GM23338 (cell line): ENCODE data around the gene CSPG5. TPM values are rescaled to one million over a fixed set of nuclear protein-coding genes. Genes with fewer than 3 reads are reported as not detected.
A peak's percentile ranks its signal among the peaks of the same experiment; 100 is the strongest.

ENCODE experiments used
- ATAC-seq: fragments of 200-7000 bp; cut with Tn5 transposase; 3 replicates; pipeline ENCODE4 v1.9.1; 2020
- DNase-seq: peaks from one replicate; pipeline ENCODE4 v3.0.0-alpha.2; 2015; ENCODE audit warnings: low spot score
- H2AFZ ChIP-seq: fragments of 200-600 bp; sonication (generic); 2 replicates; pipeline ENCODE4 v1.8.0; 2016; ENCODE audit warnings: antibody characterized with exemption, mild to moderate bottlenecking, moderate library complexity
- H3F3A ChIP-seq: fragments of 200-600 bp; sonication (generic); replicated peaks from 2 replicates; pipeline ENCODE4 v1.8.0; 2017; ENCODE audit warnings: antibody characterized with exemption, mixed run types, low read depth
- H3K27ac ChIP-seq: fragments of 200-600 bp; sonication (generic); 2 replicates; pipeline ENCODE4 v1.6.1; 2016; ENCODE audit warnings: low read depth
- H3K27me3 ChIP-seq: fragments of 200-600 bp; sonication (generic); 2 replicates; pipeline ENCODE4 v1.8.0; 2016; ENCODE audit warnings: mild to moderate bottlenecking, mixed run types, moderate library complexity; ENCODE audit not compliant: insufficient read depth
- H3K36me3 ChIP-seq: fragments of 200-600 bp; sonication (generic); 2 replicates; pipeline ENCODE4 v1.8.0; 2016; ENCODE audit warnings: mild to moderate bottlenecking; ENCODE audit not compliant: insufficient read depth
- H3K4me1 ChIP-seq: fragments of 200-600 bp; sonication (generic); 2 replicates; pipeline ENCODE4 v1.8.0; 2016; ENCODE audit warnings: mild to moderate bottlenecking, moderate library complexity; ENCODE audit not compliant: insufficient read depth
- H3K4me2 ChIP-seq: fragments of 200-600 bp; sonication (generic); 2 replicates; pipeline ENCODE4 v1.7.1; 2017; ENCODE audit warnings: mixed run types
- H3K4me3 ChIP-seq: fragments of 200-600 bp; sonication (generic); 2 replicates; pipeline ENCODE4 v1.6.1; 2016; ENCODE audit warnings: mixed run types
- H3K79me2 ChIP-seq: fragments of 200-600 bp; sonication (generic); replicated peaks from 2 replicates; pipeline ENCODE4 v1.8.0; 2017; ENCODE audit warnings: mild to moderate bottlenecking; ENCODE audit not compliant: insufficient read depth
- H3K9me2 ChIP-seq: fragments of 200-600 bp; sonication (generic); 2 replicates; pipeline ENCODE4 v1.8.0; 2017; ENCODE audit not compliant: insufficient read depth
- H4K20me1 ChIP-seq: fragments of 200-600 bp; sonication (generic); replicated peaks from 2 replicates; pipeline ENCODE4 v1.8.0; 2017; ENCODE audit warnings: mild to moderate bottlenecking; ENCODE audit not compliant: insufficient read depth
- H3K27ac Mint-ChIP-seq: 2 replicates; pipeline ENCODE4 v1.8.0; 2020; ENCODE audit warnings: inconsistent platforms, mild to moderate bottlenecking, moderate library complexity, mixed read lengths
- H3K27me3 Mint-ChIP-seq: 3 replicates; pipeline ENCODE4 v1.8.0; 2022; ENCODE audit warnings: low read depth, mild to moderate bottlenecking, moderate library complexity, mixed read lengths, inconsistent platforms; ENCODE audit not compliant: insufficient read depth, poor library complexity
- H3K36me3 Mint-ChIP-seq: 3 replicates; pipeline ENCODE4 v1.8.0; 2021; ENCODE audit warnings: low read depth, mild to moderate bottlenecking, inconsistent platforms, moderate library complexity, mixed read lengths
- H3K4me1 Mint-ChIP-seq: 3 replicates; pipeline ENCODE4 v1.8.0; 2020; ENCODE audit warnings: mild to moderate bottlenecking, inconsistent platforms, mixed read lengths
- H3K4me3 Mint-ChIP-seq: 3 replicates; pipeline ENCODE4 v1.8.0; 2021; ENCODE audit warnings: moderate library complexity, mild to moderate bottlenecking, inconsistent platforms, mixed read lengths
- H3K9me3 Mint-ChIP-seq: 3 replicates; pipeline ENCODE4 v1.8.0; 2020; ENCODE audit warnings: moderate library complexity, mild to moderate bottlenecking, inconsistent platforms, mixed read lengths
- EZH2phosphoT487 ChIP-seq: fragments of 200-600 bp; sonication (generic); IDR thresholded peaks from one replicate; pipeline ENCODE4 v1.8.1; 2018; ENCODE audit warnings: antibody characterized with exemption; ENCODE audit not compliant: unreplicated experiment
- POLR2AphosphoS5 ChIP-seq: IDR thresholded peaks from 2 replicates; pipeline ENCODE4 v1.6.1; 2016; ENCODE audit warnings: antibody characterized with exemption, low read depth
- ZNF331 ChIP-seq: fragments of 250-450 bp; sonication (Bioruptor Pico); IDR thresholded peaks from 2 replicates; pipeline ENCODE4 v1.5.0; 2020; ENCODE audit warnings: low read depth, mild to moderate bottlenecking, moderate library complexity
- polyA plus RNA-seq: library from polyadenylated mRNA; unstranded; fragments of >200 nt; fragmentation: Nextera tagmentation; extraction: Ambion mirVana; gene quantifications from 2 replicates; pipeline ENCODE4 v1.2.1, GENCODE V29; 2016
- total RNA-seq: library from RNA; depleted of rRNA; stranded (reverse); fragments of >200 nt; shearing (Covaris generic); gene quantifications from 2 replicates; pipeline ENCODE4 v1.2.3, GENCODE V29; 2014
- TF ChIP-seq, protein P1 (sequence below): fragments of 250-450 bp; sonication (Bioruptor Pico); IDR thresholded peaks from 2 replicates; pipeline ENCODE4 v1.5.0; 2020; ENCODE audit warnings: mild to moderate bottlenecking, moderate library complexity

Gene CSPG5
- total and polyA plus RNA-seq, 2 experiments from 2014 or later: 0.86 to 4.3 TPM

GRCh38 chr3:47622671-47623461 is 44.2 kb upstream of the CSPG5 start (continued):
- TF ChIP-seq, protein P1, sequence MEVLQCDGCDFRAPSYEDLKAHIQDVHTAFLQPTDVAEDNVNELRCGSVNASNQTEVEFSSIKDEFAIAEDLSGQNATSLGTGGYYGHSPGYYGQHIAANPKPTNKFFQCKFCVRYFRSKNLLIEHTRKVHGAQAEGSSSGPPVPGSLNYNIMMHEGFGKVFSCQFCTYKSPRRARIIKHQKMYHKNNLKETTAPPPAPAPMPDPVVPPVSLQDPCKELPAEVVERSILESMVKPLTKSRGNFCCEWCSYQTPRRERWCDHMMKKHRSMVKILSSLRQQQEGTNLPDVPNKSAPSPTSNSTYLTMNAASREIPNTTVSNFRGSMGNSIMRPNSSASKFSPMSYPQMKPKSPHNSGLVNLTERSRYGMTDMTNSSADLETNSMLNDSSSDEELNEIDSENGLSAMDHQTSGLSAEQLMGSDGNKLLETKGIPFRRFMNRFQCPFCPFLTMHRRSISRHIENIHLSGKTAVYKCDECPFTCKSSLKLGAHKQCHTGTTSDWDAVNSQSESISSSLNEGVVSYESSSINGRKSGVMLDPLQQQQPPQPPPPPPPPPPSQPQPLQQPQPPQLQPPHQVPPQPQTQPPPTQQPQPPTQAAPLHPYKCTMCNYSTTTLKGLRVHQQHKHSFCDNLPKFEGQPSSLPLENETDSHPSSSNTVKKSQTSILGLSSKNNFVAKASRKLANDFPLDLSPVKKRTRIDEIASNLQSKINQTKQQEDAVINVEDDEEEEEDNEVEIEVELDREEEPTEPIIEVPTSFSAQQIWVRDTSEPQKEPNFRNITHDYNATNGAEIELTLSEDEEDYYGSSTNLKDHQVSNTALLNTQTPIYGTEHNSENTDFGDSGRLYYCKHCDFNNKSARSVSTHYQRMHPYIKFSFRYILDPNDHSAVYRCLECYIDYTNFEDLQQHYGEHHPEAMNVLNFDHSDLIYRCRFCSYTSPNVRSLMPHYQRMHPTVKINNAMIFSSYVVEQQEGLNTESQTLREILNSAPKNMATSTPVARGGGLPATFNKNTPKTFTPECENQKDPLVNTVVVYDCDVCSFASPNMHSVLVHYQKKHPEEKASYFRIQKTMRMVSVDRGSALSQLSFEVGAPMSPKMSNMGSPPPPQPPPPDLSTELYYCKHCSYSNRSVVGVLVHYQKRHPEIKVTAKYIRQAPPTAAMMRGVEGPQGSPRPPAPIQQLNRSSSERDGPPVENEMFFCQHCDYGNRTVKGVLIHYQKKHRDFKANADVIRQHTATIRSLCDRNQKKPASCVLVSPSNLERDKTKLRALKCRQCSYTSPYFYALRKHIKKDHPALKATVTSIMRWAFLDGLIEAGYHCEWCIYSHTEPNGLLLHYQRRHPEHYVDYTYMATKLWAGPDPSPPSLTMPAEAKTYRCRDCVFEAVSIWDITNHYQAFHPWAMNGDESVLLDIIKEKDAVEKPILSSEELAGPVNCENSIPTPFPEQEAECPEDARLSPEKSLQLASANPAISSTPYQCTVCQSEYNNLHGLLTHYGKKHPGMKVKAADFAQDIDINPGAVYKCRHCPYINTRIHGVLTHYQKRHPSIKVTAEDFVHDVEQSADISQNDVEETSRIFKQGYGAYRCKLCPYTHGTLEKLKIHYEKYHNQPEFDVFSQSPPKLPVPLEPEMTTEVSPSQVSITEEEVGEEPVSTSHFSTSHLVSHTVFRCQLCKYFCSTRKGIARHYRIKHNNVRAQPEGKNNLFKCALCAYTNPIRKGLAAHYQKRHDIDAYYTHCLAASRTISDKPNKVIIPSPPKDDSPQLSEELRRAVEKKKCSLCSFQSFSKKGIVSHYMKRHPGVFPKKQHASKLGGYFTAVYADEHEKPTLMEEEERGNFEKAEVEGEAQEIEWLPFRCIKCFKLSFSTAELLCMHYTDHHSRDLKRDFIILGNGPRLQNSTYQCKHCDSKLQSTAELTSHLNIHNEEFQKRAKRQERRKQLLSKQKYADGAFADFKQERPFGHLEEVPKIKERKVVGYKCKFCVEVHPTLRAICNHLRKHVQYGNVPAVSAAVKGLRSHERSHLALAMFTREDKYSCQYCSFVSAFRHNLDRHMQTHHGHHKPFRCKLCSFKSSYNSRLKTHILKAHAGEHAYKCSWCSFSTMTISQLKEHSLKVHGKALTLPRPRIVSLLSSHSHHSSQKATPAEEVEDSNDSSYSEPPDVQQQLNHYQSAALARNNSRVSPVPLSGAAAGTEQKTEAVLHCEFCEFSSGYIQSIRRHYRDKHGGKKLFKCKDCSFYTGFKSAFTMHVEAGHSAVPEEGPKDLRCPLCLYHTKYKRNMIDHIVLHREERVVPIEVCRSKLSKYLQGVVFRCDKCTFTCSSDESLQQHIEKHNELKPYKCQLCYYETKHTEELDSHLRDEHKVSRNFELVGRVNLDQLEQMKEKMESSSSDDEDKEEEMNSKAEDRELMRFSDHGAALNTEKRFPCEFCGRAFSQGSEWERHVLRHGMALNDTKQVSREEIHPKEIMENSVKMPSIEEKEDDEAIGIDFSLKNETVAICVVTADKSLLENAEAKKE (CRISPR knock-in tag): no peak

GRCh38 chr3:47617086-47618010 is 38.7 kb upstream of the CSPG5 start:
- peaks cover 56% of the 10 kb centered on the region for H3K36me3 Mint-ChIP-seq
- TF ChIP-seq, protein P1 (CRISPR knock-in tag): no peak
- TF ChIP-seq EZH2phosphoT487 (no peak), POLR2AphosphoS5 (no peak), ZNF331 (no peak)

More at GRCh38 chr3:47617086-47618010, 38.7 kb upstream of the CSPG5 start:
- no peaks in the 10 kb centered on the region for H3K27me3 Mint-ChIP-seq
- Histone ChIP-seq H3K9me2 (no peaks in the 10 kb centered on the region), H3K4me3 (no peak overlapping the region), H4K20me1 (peaks cover 24% of the 10 kb centered on the region), H3K79me2 (peaks cover 4% of the 10 kb centered on the region; the same call in 1 of the 2 replicates), H3K27ac (no peak overlapping the region), H3K4me1 (no peaks in the 10 kb centered on the region), H3K4me2 (no peak overlapping the region), H3K27me3 (no peaks in the 10 kb centered on the region), H3K36me3 (peaks cover 43% of the 10 kb centered on the region), H3F3A (peaks cover 10% of the 10 kb centered on the region; the same call in 1 of the 2 replicates), H2AFZ (no peak overlapping the region)
- H3K9me3 Mint-ChIP-seq: no peaks in the 10 kb centered on the region
- ATAC-seq: no peak
- H3K4me1 Mint-ChIP-seq: peaks cover 3% of the 10 kb centered on the region; the same call in 1 of the 3 replicates
- 0 out of 2 replicates have a peak overlapping the region, but pooled peaks have one; percentile 35 for H3K27ac Mint-ChIP-seq
- H3K4me3 Mint-ChIP-seq: no peak overlapping the region
- DNase-seq: no peak
